ENCODE data around the gene VCL. TPM values are rescaled to one million over a fixed set of nuclear protein-coding genes. Genes with fewer than 3 reads are reported as not detected.
"Not testable (repeated sequence)": the region's sequence is repeated elsewhere in the genome, so short reads cannot be mapped to it uniquely, and the experiment has no call there.

VCL gene
- total RNA-seq, 4 donors from 2014 or later, result 96.1 to 133 (median 120) TPM

DNA sequence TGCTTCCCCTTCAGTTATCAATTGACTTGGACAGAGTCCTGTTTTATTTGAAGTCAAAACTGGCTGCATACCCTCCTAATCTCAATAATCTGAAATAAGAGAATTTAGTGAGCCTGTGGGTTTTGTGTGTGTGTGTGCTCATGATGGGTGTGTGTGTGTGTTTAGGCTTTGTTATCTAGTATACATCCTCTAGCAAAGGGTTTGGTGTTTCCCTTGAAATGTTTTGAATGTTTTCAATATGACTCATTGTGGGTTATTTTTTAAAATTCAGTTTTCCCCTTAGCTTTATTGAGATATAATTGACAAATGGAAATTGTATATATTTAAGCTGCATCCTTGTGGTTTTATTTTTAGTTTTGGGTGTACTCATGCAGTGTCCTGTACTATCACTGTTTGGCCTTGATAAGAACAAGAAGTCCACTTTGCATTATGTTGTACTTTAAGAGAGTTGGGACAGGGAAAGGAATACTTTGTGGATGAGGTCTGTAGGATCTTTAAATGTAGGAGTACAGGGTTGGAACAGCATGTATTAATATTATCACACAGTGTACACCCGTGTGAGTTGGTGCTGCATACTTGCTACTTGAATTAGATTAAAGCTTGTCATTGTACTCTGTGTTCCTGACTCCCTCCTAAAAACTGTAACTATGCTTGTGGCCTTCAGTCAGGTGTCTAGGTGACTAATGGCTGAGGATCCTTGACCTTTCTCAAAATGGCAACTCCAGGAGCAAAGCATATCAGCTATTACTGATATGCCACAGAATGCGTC is 58.3 kb downstream of the VCL start:
- peak overlapping the region; percentile 8 to 21 (median 16) for H3K27ac ChIP-seq

DNA sequence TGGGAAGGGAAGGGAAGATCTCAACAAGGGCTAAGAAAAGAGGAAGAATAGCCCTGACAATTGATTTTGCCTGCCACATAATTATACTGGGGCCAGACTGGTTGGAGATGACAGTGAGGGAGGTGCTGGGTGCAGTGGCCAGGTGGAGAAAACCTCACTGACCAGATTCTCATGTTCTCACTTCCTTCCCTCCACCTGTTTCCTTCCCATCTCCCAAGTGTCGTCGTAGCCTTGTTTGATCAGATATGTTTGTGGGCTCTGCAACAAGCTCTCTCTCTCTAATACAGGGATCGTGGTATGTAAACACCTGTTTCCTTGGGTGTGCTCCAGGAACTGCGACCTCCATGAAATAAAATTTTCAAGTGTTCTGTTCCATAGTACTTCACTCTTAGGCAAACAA is 60.2 kb downstream of the VCL start:
- no peak overlapping the region for H3K4me3 ChIP-seq
- no peak for DNase-seq
- peaks cover 0 to 3% (median 0%) of the 10 kb centered on the region in 4 donors for H3K36me3 ChIP-seq
- H3K9me3 ChIP-seq, result no peaks in the 10 kb centered on the region
- no peaks in the 10 kb centered on the region for H3K27me3 ChIP-seq
- in situ Hi-C loops (cut with MboI; ENCODE audit: low pct_ligation_motif_present in 1 of 4, low pct_unique_long_range_greater_than_20kb in 1 of 4, low sequenced_read_pairs in 3 of 4) (no loop called here), intact Hi-C loops (cut with DNase I; ENCODE audit: low total_unique reads) (no loop called here)
- no peak for TF ChIP-seq POLR2A (IDR thresholded peaks at IDR 0.05)
- TF ChIP-seq POLR2AphosphoS5 (IDR thresholded peaks at IDR 0.05), result no peak
- H3K27ac ChIP-seq, result peak overlapping the region in 1 of 4 donors; percentile 21
- WGBS, 2 donors (ENCODE audit: low coverage in 1 of 2), result 9 to 40% methylated on average over 3 to 4 of the region's 4 CpGs
- H3K4me1 ChIP-seq, result peaks cover 24 to 46% (median 34%) of the 10 kb centered on the region in 4 donors

More for the DNA sequence above, 58.3 kb downstream of the VCL start:
- Histone ChIP-seq H3K36me3 (no peaks in the 10 kb centered on the region), H3K9me3 (no peaks in the 10 kb centered on the region), H3K27me3 (no peaks in the 10 kb centered on the region), H3K4me1 (peaks cover 26 to 51% (median 43%) of the 10 kb centered on the region in 4 donors), H3K4me3 (no peak overlapping the region)
- in situ Hi-C loops (cut with MboI; ENCODE audit: low pct_ligation_motif_present in 1 of 4, low pct_unique_long_range_greater_than_20kb in 1 of 4, low sequenced_read_pairs in 3 of 4), result no loop called here
- WGBS, 2 donors (ENCODE audit: low coverage in 1 of 2), result 66 to 68% methylated on average over 2 of the region's 2 CpGs
- TF ChIP-seq POLR2A (IDR thresholded peaks at IDR 0.05), result no peak
- TF ChIP-seq, protein P1, sequence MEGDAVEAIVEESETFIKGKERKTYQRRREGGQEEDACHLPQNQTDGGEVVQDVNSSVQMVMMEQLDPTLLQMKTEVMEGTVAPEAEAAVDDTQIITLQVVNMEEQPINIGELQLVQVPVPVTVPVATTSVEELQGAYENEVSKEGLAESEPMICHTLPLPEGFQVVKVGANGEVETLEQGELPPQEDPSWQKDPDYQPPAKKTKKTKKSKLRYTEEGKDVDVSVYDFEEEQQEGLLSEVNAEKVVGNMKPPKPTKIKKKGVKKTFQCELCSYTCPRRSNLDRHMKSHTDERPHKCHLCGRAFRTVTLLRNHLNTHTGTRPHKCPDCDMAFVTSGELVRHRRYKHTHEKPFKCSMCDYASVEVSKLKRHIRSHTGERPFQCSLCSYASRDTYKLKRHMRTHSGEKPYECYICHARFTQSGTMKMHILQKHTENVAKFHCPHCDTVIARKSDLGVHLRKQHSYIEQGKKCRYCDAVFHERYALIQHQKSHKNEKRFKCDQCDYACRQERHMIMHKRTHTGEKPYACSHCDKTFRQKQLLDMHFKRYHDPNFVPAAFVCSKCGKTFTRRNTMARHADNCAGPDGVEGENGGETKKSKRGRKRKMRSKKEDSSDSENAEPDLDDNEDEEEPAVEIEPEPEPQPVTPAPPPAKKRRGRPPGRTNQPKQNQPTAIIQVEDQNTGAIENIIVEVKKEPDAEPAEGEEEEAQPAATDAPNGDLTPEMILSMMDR (IDR thresholded peaks at IDR 0.05), result no peak
- TF ChIP-seq EP300 (IDR thresholded peaks at IDR 0.05; ENCODE audit: low read depth), result no peak
- TF ChIP-seq POLR2AphosphoS5 (IDR thresholded peaks at IDR 0.05), result no peak
- intact Hi-C loops (cut with DNase I; ENCODE audit: low total_unique reads), result no loop called here
- DNase-seq, result no peak

DNA sequence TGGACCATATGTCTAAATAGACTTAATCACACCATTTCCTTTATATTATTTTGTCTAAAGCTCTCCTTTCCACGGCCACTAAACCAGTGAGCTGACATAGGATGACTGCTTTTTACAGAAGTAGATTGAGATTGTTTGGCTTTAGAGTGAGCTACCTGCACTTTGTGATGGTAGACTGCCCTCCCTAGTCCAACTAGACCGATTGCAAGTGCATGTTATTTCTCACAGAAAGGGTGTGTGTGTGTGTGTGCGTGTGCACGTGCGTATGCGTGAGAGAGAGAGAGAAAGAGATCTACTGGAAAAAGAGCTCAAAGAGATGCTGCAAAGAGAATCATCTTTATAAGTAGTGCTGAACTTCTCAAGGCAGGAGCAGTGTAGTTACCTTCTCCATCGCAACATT is 60.7 kb downstream of the VCL start:
- in situ Hi-C loops (cut with MboI; ENCODE audit: low pct_ligation_motif_present in 1 of 4, low pct_unique_long_range_greater_than_20kb in 1 of 4, low sequenced_read_pairs in 3 of 4), result no loop called here
- H3K36me3 ChIP-seq, result peaks cover 0 to 7% (median 0%) of the 10 kb centered on the region in 4 donors
- DNase-seq, result no peak
- H3K4me1 ChIP-seq, result peaks cover 22 to 46% (median 34%) of the 10 kb centered on the region in 4 donors
- intact Hi-C loops (cut with DNase I; ENCODE audit: low total_unique reads), result no loop called here
- no peak overlapping the region for H3K27ac ChIP-seq
- H3K27me3 ChIP-seq, result no peaks in the 10 kb centered on the region
- no peak overlapping the region for H3K4me3 ChIP-seq
- 56 to 81% methylated on average over 2 to 7 of the region's 7 CpGs for WGBS, 2 donors (ENCODE audit: low coverage in 1 of 2)
- TF ChIP-seq, protein P1 (IDR thresholded peaks at IDR 0.05), result no peak
- TF ChIP-seq EP300 (IDR thresholded peaks at IDR 0.05; ENCODE audit: low read depth), result no peak
- TF ChIP-seq POLR2A (IDR thresholded peaks at IDR 0.05), result no peak
- TF ChIP-seq POLR2AphosphoS5 (IDR thresholded peaks at IDR 0.05), result no peak
- no peaks in the 10 kb centered on the region for H3K9me3 ChIP-seq

DNA sequence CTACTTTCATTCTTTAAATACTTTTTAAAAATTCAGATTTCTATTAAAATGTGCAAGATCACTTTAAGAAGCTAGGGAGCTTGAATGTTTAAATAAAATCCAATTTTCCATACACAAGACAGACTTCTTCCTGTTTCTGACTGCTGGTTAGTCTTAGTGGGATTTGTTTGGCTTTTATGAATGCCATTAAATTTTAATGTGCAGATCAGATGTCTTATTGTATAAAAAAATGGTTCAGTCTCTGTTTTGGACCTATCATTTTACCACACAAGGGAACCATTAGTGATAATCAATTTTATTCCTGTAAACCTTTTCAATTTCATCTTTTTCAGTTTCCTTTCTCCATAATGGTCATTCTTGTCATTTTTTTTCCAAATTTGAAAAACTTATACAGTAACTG is 63.2 kb downstream of the VCL start:
- no peak for DNase-seq
- in situ Hi-C loops (cut with MboI; ENCODE audit: low pct_ligation_motif_present in 1 of 4, low pct_unique_long_range_greater_than_20kb in 1 of 4, low sequenced_read_pairs in 3 of 4) (no loop called here), intact Hi-C loops (cut with DNase I; ENCODE audit: low total_unique reads) (no loop called here)
- Histone ChIP-seq H3K36me3 (peaks cover 0 to 7% (median 0%) of the 10 kb centered on the region in 4 donors), H3K4me1 (peaks cover 16 to 38% (median 27%) of the 10 kb centered on the region in 4 donors), H3K27ac (no peak overlapping the region), H3K4me3 (no peak overlapping the region), H3K9me3 (no peaks in the 10 kb centered on the region), H3K27me3 (no peaks in the 10 kb centered on the region)
- TF ChIP-seq, protein P1 (IDR thresholded peaks at IDR 0.05), result no peak
- no peak for TF ChIP-seq POLR2AphosphoS5 (IDR thresholded peaks at IDR 0.05)
- TF ChIP-seq EP300 (IDR thresholded peaks at IDR 0.05; ENCODE audit: low read depth), result no peak
- no peak for TF ChIP-seq POLR2A (IDR thresholded peaks at IDR 0.05)

DNA sequence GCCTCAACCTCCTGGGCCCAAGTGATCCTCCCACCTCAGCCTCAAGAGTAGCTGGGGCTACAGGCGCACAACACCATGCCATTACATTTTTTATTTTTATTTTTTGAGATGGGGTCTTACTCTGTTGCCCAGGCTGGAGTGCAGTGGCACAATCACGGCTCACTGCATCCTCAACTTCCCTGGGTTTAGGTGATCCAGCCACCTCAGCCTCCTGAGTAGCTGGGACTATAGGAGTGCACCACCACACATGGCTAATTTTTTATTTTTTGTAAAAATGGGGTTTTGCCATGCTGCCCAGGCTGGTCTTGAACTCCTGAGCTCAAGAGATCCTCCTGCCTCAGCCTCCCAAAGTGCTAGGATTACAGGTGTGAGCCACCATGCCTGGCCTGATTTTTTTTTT is 64.1 kb downstream of the VCL start:
- WGBS, 2 donors (ENCODE audit: low coverage in 1 of 2), result 100% methylated on average over 2 of the region's 2 CpGs
- H3K4me3 ChIP-seq; in situ Hi-C loops (cut with MboI; ENCODE audit: low pct_ligation_motif_present in 1 of 4, low pct_unique_long_range_greater_than_20kb in 1 of 4, low sequenced_read_pairs in 3 of 4); H3K9me3 ChIP-seq; H3K36me3 ChIP-seq; intact Hi-C loops (cut with DNase I; ENCODE audit: low total_unique reads); H3K27me3 ChIP-seq; DNase-seq; H3K27ac ChIP-seq: not testable (repeated sequence)
- H3K4me1 ChIP-seq, result peaks cover 9 to 29% (median 20%) of the 10 kb centered on the region in 4 donors

All from transverse colon (tissue), 4 donors.